ENCODE results near the gene SIRT3.

The SIRT3 gene

DNA sequence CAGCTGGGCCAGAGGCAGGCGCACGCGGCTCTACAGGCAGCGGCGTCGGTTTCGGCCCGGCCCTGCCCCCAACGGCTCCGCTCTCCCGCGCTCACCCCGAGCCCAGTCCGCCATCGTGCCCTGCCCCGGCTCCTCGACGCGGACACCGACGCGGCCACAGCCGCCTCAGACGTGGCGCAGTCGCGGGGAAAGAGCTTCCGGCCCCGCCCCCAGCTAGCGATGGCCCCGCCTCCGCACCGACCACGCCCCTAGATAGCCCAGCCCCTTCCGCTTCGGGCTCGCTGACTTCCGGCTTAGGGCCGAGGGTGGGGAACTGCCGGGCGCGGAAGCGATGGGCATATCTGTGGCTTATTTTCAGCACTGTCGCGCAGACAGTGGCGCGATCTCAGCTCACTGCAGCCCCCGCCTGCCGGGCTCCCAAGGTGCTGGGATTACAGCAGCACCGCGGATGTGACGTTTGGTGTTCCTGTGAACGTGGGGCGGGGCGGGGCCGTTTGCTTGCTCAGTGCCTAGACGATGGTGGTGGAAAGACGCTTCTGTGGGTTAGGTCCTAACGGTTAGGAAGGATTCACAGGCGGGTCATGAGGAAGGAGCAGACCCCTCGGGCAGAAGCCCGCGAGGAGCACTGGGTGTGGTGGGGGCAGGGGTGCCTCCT, 28.8 kb downstream of the SIRT3 start, which contains the start of the genes BET1L and RIC8A (continued):
- TF ChIP-seq ZNF639 (tag by site-specific recombination; IDR thresholded peaks at IDR 0.05), result no peak
- TF ChIP-seq ZNF146 (tag by site-specific recombination; IDR thresholded peaks at IDR 0.05), result no peak
- no peak for TF ChIP-seq ZNF2 (tag by site-specific recombination; IDR thresholded peaks at IDR 0.05)
- peak; percentile 66 for TF ChIP-seq KLF8 (tag by site-specific recombination; IDR thresholded peaks at IDR 0.05)
- TF ChIP-seq HOXA7 (CRISPR knock-in tag; IDR thresholded peaks at IDR 0.05; ENCODE audit: borderline replicate concordance), result no peak
- TF ChIP-seq ZNF366 (tag by site-specific recombination; conservative IDR thresholded peaks at IDR 0.05), result no peak
- peak; percentile 95 for TF ChIP-seq SP2 (tag by site-specific recombination; IDR thresholded peaks at IDR 0.05)
- TF ChIP-seq ZNF555 (tag by site-specific recombination; conservative IDR thresholded peaks at IDR 0.05), result no peak
- no peak for TF ChIP-seq ZNF302 (tag by site-specific recombination; IDR thresholded peaks at IDR 0.05; ENCODE audit: low read depth)
- peak; percentile 45; the same call in 1 of the 2 replicates for TF ChIP-seq YY2 (tag by site-specific recombination; IDR thresholded peaks at IDR 0.05)
- TF ChIP-seq KLF16 (tag by site-specific recombination; IDR thresholded peaks at IDR 0.05), result no peak; the same call in 1 of the 2 replicates
- TF ChIP-seq, protein P1, sequence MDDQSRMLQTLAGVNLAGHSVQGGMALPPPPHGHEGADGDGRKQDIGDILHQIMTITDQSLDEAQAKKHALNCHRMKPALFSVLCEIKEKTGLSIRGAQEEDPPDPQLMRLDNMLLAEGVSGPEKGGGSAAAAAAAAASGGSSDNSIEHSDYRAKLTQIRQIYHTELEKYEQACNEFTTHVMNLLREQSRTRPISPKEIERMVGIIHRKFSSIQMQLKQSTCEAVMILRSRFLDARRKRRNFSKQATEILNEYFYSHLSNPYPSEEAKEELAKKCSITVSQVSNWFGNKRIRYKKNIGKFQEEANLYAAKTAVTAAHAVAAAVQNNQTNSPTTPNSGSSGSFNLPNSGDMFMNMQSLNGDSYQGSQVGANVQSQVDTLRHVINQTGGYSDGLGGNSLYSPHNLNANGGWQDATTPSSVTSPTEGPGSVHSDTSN (CRISPR knock-in tag; IDR thresholded peaks at IDR 0.05), result peak; percentile 76; the same call in 1 of the 2 replicates
- no peak for TF ChIP-seq ZNF677 (tag by site-specific recombination; IDR thresholded peaks at IDR 0.05)
- 0 out of 2 replicates have a peak, but pooled peaks have one; percentile 12 for TF ChIP-seq ZBTB21 (tag by site-specific recombination; IDR thresholded peaks at IDR 0.05)
- TF ChIP-seq ZNF433 (tag by site-specific recombination; IDR thresholded peaks at IDR 0.05; ENCODE audit: low read depth), result no peak
- peak; percentile 33; the same call in 1 of the 2 replicates for TF ChIP-seq SCRT2 (tag by site-specific recombination; IDR thresholded peaks at IDR 0.05)
- no peak for TF ChIP-seq ZNF596 (tag by site-specific recombination; IDR thresholded peaks at IDR 0.05)
- TF ChIP-seq, protein P2, sequence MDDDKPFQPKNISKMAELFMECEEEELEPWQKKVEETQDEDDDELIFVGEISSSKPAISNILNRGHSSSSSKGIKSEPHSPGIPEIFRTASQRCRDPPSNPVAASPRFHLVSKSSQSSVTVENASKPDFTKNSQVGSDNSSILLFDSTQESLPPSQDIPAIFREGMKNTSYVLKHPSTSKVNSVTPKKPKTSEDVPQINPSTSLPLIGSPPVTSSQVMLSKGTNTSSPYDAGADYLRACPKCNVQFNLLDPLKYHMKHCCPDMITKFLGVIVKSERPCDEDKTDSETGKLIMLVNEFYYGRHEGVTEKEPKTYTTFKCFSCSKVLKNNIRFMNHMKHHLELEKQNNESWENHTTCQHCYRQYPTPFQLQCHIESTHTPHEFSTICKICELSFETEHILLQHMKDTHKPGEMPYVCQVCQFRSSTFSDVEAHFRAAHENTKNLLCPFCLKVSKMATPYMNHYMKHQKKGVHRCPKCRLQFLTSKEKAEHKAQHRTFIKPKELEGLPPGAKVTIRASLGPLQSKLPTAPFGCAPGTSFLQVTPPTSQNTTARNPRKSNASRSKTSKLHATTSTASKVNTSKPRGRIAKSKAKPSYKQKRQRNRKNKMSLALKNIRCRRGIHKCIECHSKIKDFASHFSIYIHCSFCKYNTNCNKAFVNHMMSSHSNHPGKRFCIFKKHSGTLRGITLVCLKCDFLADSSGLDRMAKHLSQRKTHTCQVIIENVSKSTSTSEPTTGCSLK (tag by site-specific recombination; IDR thresholded peaks at IDR 0.05), result no peak
- no peak for TF ChIP-seq ZNF561 (tag by site-specific recombination; IDR thresholded peaks at IDR 0.05; ENCODE audit: borderline replicate concordance)
- no peak for TF ChIP-seq ZNF175 (tag by site-specific recombination; IDR thresholded peaks at IDR 0.05)
- TF ChIP-seq, protein P3, sequence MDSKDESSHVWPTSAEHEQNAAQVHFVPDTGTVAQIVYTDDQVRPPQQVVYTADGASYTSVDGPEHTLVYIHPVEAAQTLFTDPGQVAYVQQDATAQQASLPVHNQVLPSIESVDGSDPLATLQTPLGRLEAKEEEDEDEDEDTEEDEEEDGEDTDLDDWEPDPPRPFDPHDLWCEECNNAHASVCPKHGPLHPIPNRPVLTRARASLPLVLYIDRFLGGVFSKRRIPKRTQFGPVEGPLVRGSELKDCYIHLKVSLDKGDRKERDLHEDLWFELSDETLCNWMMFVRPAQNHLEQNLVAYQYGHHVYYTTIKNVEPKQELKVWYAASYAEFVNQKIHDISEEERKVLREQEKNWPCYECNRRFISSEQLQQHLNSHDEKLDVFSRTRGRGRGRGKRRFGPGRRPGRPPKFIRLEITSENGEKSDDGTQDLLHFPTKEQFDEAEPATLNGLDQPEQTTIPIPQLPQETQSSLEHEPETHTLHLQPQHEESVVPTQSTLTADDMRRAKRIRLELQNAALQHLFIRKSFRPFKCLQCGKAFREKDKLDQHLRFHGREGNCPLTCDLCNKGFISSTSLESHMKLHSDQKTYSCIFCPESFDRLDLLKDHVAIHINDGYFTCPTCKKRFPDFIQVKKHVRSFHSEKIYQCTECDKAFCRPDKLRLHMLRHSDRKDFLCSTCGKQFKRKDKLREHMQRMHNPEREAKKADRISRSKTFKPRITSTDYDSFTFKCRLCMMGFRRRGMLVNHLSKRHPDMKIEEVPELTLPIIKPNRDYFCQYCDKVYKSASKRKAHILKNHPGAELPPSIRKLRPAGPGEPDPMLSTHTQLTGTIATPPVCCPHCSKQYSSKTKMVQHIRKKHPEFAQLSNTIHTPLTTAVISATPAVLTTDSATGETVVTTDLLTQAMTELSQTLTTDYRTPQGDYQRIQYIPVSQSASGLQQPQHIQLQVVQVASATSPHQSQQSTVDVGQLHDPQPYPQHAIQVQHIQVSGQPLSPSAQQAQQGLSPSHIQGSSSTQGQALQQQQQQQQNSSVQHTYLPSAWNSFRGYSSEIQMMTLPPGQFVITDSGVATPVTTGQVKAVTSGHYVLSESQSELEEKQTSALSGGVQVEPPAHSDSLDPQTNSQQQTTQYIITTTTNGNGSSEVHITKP (tag by site-specific recombination; IDR thresholded peaks at IDR 0.05), result no peak
- peak; percentile 86 for TF ChIP-seq ZBTB8A (tag by site-specific recombination; IDR thresholded peaks at IDR 0.05)
- no peak for TF ChIP-seq ZNF76 (tag by site-specific recombination; IDR thresholded peaks at IDR 0.05; ENCODE audit: borderline replicate concordance, low read depth)
- no peak for TF ChIP-seq ZNF404 (tag by site-specific recombination; IDR thresholded peaks at IDR 0.05)
- TF ChIP-seq SP3 (tag by site-specific recombination; IDR thresholded peaks at IDR 0.05), result peak; percentile 91
- no peak for TF ChIP-seq ZNF843 (tag by site-specific recombination; IDR thresholded peaks at IDR 0.05)
- TF ChIP-seq, protein P4, sequence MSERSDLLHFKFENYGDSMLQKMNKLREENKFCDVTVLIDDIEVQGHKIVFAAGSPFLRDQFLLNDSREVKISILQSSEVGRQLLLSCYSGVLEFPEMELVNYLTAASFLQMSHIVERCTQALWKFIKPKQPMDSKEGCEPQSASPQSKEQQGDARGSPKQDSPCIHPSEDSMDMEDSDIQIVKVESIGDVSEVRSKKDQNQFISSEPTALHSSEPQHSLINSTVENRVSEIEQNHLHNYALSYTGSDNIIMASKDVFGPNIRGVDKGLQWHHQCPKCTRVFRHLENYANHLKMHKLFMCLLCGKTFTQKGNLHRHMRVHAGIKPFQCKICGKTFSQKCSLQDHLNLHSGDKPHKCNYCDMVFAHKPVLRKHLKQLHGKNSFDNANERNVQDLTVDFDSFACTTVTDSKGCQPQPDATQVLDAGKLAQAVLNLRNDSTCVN (tag by site-specific recombination; optimal IDR thresholded peaks at IDR 0.05), result peak; percentile 89
- no peak for TF ChIP-seq ZNF16 (tag by site-specific recombination; IDR thresholded peaks at IDR 0.05; ENCODE audit: low read depth)
- TF ChIP-seq ELK4 (IDR thresholded peaks at IDR 0.05; ENCODE audit: borderline replicate concordance, low read depth, low read length), result peak; percentile 75; the same call in 1 of the 2 replicates
- TF ChIP-seq ZNF621 (tag by site-specific recombination; IDR thresholded peaks at IDR 0.05), result no peak
- TF ChIP-seq ZNF248 (tag by site-specific recombination; IDR thresholded peaks at IDR 0.05), result no peak
